Fibroblast of skin of left quadriceps (primary cell): ENCODE results near the gene RUNX2.

ENCODE experiments used
- DNase-seq, 2 experiments: peaks; one replicate each; pipeline ENCODE4 v3.0.0-alpha.2; 2013; ENCODE audit warnings: low read depth in 2 of 2

The RUNX2 gene

GRCh38 chr6:45514454-45515230, 186.5 kb downstream of the RUNX2 start:
- no peak for DNase-seq

- DNase-seq: no peak
These were observed 190.0 kb downstream of the RUNX2 start for GRCh38 chr6:45518013-45518720.

- DNase-seq: no peak
These were observed 193.1 kb downstream of the RUNX2 start for GRCh38 chr6:45521226-45521625.

GRCh38 chr6:45522486-45522885, 194.4 kb downstream of the RUNX2 start:
- no peak for DNase-seq

- no peak for DNase-seq
These were observed 199.1 kb downstream of the RUNX2 start for GRCh38 chr6:45527210-45527609.

GRCh38 chr6:45531999-45532595, 204.0 kb downstream of the RUNX2 start:
- no peak for DNase-seq

- DNase-seq: no peak
These were observed 204.6 kb downstream of the RUNX2 start for GRCh38 chr6:45532721-45533210.

- DNase-seq: no peak
These were observed 205.3 kb downstream of the RUNX2 start for GRCh38 chr6:45533386-45533785.

- no peak for DNase-seq
These were observed 207.8 kb downstream of the RUNX2 start for GRCh38 chr6:45535933-45536332.

- DNase-seq: peak; percentile 61
These were observed 209.4 kb downstream of the RUNX2 start for GRCh38 chr6:45537539-45537938.

- DNase-seq: peak in 1 of 2 experiments; percentile 50
These were observed 210.8 kb downstream of the RUNX2 start for GRCh38 chr6:45538641-45539547.

- DNase-seq: no peak
These were observed 212.3 kb downstream of the RUNX2 start for GRCh38 chr6:45540375-45540920.

GRCh38 chr6:45541934-45542333, 213.8 kb downstream of the RUNX2 start:
- no peak for DNase-seq

GRCh38 chr6:45543298-45544235, 215.4 kb downstream of the RUNX2 start:
- DNase-seq: no peak

GRCh38 chr6:45545416-45545815, 217.3 kb downstream of the RUNX2 start:
- DNase-seq: no peak

- no peak for DNase-seq
These were observed 220.8 kb downstream of the RUNX2 start for GRCh38 chr6:45548657-45549515.

- no peak for DNase-seq
These were observed 224.4 kb downstream of the RUNX2 start for GRCh38 chr6:45552536-45552935.

- no peak for DNase-seq
These were observed 225.7 kb downstream of the RUNX2 start for GRCh38 chr6:45553730-45554344.

GRCh38 chr6:45554591-45554990, 226.5 kb downstream of the RUNX2 start:
- no peak for DNase-seq
